ENCODE data around the gene CDK19.

CDK19 gene

GRCh38 chr6:110690916-110691315, 124.4 kb downstream of the CDK19 start:
- Histone ChIP-seq H3K27me3 (replicated peaks; ENCODE audit: control insufficient read depth, insufficient read depth, low read length, poor library complexity, severe bottlenecking) (no peaks in the 10 kb centered on the region), H3K4me1 (ENCODE audit: control insufficient read depth, insufficient read depth, low read length, poor library complexity, severe bottlenecking) (peaks cover 9% of the 10 kb centered on the region), H3K4me3 (ENCODE audit: insufficient read depth, low read depth, low read length, poor library complexity, severe bottlenecking) (no peak overlapping the region), H3K9me3 (ENCODE audit: control insufficient read depth, low read length) (no peaks in the 10 kb centered on the region), H3K36me3 (ENCODE audit: control insufficient read depth, insufficient read depth, low read length) (no peaks in the 10 kb centered on the region), H3K27ac (ENCODE audit: insufficient read depth, low read length, poor library complexity, severe bottlenecking) (no peak overlapping the region)
- DNase-seq: no peak

DNA sequence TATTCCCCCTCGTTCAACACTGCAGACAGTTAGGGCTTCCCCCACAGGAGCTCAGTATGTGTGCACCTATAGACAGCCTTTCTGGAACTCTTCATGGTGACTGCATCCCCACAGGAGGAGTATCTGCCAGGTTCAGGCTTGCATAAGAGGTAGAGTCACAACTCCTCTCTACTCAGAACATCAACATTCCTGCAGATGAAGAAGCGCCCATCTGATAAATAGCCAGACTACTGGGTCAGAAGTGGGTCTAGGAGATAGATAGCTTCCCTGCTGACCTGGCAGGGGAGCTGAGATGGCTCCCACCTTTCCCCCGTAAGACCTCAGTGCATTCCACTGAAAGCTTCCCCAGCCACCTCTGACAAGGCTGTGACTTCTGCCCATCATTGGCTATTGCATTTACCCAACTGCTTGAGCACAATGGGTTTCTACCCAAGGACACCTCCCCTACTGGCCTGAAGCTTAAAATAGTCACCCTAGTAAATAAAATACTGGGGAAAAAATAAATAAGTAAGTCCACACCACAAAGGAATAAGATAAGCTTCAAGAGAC, 125.1 kb downstream of the CDK19 start:
- no peak for DNase-seq
- no peaks in the 10 kb centered on the region for H3K36me3 ChIP-seq (ENCODE audit: control insufficient read depth, insufficient read depth, low read length)
- H3K9me3 ChIP-seq (ENCODE audit: control insufficient read depth, low read length): no peaks in the 10 kb centered on the region
- no peaks in the 10 kb centered on the region for H3K27me3 ChIP-seq (replicated peaks; ENCODE audit: control insufficient read depth, insufficient read depth, low read length, poor library complexity, severe bottlenecking)
- no peak overlapping the region for H3K4me3 ChIP-seq (ENCODE audit: insufficient read depth, low read depth, low read length, poor library complexity, severe bottlenecking)
- H3K4me1 ChIP-seq (ENCODE audit: control insufficient read depth, insufficient read depth, low read length, poor library complexity, severe bottlenecking): peaks cover 9% of the 10 kb centered on the region
- no peak overlapping the region for H3K27ac ChIP-seq (ENCODE audit: insufficient read depth, low read length, poor library complexity, severe bottlenecking)

DNA sequence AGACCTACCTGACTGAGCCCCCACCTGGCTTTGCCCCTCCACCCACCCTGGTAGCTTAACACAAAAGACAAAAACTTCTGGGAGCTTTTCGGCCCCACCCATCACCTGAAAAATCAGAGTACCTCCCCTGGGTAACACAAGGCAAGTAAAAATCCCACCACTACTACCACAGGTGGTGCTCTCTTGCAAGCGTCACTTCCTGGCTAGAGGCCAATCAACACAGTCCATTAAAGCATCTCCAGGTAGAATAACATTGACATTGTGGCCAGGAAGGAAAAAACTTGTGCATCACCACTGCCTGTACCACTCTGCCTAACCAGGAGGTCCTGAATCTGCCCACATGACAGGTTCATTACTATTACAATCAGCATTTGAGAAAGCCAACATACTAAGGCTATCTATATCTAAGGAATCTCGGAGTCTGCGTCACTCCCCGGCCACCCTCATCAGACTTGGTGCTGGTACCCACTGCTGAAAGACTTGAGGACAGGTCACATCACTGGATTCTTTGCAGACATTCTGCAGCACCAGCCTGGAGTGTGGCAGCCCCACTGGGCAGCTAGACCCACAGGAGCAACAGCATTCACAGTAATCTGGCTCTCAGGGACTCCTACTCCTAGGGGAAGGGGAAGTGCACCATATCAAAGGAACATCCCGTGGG, 125.9 kb downstream of the CDK19 start:
- Histone ChIP-seq H3K9me3 (ENCODE audit: control insufficient read depth, low read length) (no peaks in the 10 kb centered on the region), H3K27ac (ENCODE audit: insufficient read depth, low read length, poor library complexity, severe bottlenecking) (no peak overlapping the region), H3K4me3 (ENCODE audit: insufficient read depth, low read depth, low read length, poor library complexity, severe bottlenecking) (no peak overlapping the region), H3K27me3 (replicated peaks; ENCODE audit: control insufficient read depth, insufficient read depth, low read length, poor library complexity, severe bottlenecking) (no peaks in the 10 kb centered on the region), H3K36me3 (ENCODE audit: control insufficient read depth, insufficient read depth, low read length) (no peaks in the 10 kb centered on the region), H3K4me1 (ENCODE audit: control insufficient read depth, insufficient read depth, low read length, poor library complexity, severe bottlenecking) (peaks cover 9% of the 10 kb centered on the region)
- no peak for DNase-seq

DNA sequence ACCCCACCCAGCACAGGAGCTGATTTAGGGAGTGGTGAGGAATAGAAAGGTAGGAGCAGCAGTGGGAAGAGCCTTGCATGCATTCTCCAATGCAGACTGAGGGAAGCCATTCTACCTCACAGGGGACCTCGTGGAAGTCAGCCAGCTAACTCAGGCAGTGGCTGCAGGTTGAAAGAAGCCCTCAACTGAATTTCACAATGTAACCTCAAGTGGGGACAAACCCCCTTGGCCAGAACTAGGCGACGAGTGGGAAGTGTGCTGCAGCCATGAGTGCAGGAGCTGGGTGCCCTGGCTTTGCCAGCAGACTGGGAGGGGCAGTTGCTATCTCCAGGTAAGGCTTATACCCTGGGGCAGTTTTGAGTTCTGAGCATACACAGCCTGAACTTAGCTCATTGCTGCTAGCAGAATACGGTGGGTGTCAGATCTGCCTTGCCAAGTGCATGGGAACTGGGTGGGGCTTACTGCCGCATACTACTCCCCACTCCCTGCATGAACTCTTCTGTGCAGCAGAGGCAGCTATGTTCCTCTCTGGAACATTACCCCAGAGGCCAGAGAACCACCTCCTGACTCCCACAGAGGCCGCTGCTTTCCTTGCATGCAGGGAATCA, 126.5 kb downstream of the CDK19 start:
- no peak for DNase-seq
- no peaks in the 10 kb centered on the region for H3K36me3 ChIP-seq (ENCODE audit: control insufficient read depth, insufficient read depth, low read length)
- peaks cover 9% of the 10 kb centered on the region for H3K4me1 ChIP-seq (ENCODE audit: control insufficient read depth, insufficient read depth, low read length, poor library complexity, severe bottlenecking)
- H3K9me3 ChIP-seq (ENCODE audit: control insufficient read depth, low read length): no peaks in the 10 kb centered on the region
- H3K27ac ChIP-seq (ENCODE audit: insufficient read depth, low read length, poor library complexity, severe bottlenecking): no peak overlapping the region
- H3K4me3 ChIP-seq (ENCODE audit: insufficient read depth, low read depth, low read length, poor library complexity, severe bottlenecking): no peak overlapping the region
- H3K27me3 ChIP-seq (replicated peaks; ENCODE audit: control insufficient read depth, insufficient read depth, low read length, poor library complexity, severe bottlenecking): no peaks in the 10 kb centered on the region

DNA sequence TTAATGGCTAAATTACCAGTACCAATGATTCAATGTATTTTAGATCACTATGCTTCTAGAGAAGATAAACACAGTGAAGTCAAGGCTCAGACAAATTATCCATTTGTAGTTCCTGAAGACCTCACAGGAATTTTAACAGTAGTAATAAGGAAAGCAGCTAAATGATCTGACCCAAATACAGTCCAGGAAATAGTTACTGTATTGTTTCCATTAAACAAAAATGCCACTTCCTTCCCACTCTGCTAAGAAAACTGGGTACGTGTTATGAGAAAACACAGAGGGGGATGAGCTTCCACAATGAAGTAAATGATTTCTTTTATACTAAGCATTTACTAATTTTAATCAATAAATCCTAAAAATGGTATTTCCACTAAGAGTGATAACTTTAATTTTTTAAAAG, 127.9 kb downstream of the CDK19 start:
- Histone ChIP-seq H3K27me3 (replicated peaks; ENCODE audit: control insufficient read depth, insufficient read depth, low read length, poor library complexity, severe bottlenecking) (no peaks in the 10 kb centered on the region), H3K9me3 (ENCODE audit: control insufficient read depth, low read length) (no peaks in the 10 kb centered on the region), H3K4me3 (ENCODE audit: insufficient read depth, low read depth, low read length, poor library complexity, severe bottlenecking) (no peak overlapping the region), H3K36me3 (ENCODE audit: control insufficient read depth, insufficient read depth, low read length) (no peaks in the 10 kb centered on the region), H3K4me1 (ENCODE audit: control insufficient read depth, insufficient read depth, low read length, poor library complexity, severe bottlenecking) (peaks cover 9% of the 10 kb centered on the region), H3K27ac (ENCODE audit: insufficient read depth, low read length, poor library complexity, severe bottlenecking) (no peak overlapping the region)
- no peak for DNase-seq

GRCh38 chr6:110683241-110683640, 132.0 kb downstream of the CDK19 start:
- H3K27me3 ChIP-seq (replicated peaks; ENCODE audit: control insufficient read depth, insufficient read depth, low read length, poor library complexity, severe bottlenecking): no peaks in the 10 kb centered on the region
- H3K4me1 ChIP-seq (ENCODE audit: control insufficient read depth, insufficient read depth, low read length, poor library complexity, severe bottlenecking): no peaks in the 10 kb centered on the region
- no peak overlapping the region for H3K4me3 ChIP-seq (ENCODE audit: insufficient read depth, low read depth, low read length, poor library complexity, severe bottlenecking)
- DNase-seq: no peak
- H3K9me3 ChIP-seq (ENCODE audit: control insufficient read depth, low read length): no peaks in the 10 kb centered on the region
- H3K36me3 ChIP-seq (ENCODE audit: control insufficient read depth, insufficient read depth, low read length): no peaks in the 10 kb centered on the region
- H3K27ac ChIP-seq (ENCODE audit: insufficient read depth, low read length, poor library complexity, severe bottlenecking): no peak overlapping the region

GRCh38 chr6:110682460-110682853, 132.8 kb downstream of the CDK19 start:
- DNase-seq: peak; percentile 9 to 54 (median 29)
- Histone ChIP-seq H3K27ac (ENCODE audit: insufficient read depth, low read length, poor library complexity, severe bottlenecking) (no peak overlapping the region), H3K9me3 (ENCODE audit: control insufficient read depth, low read length) (no peaks in the 10 kb centered on the region), H3K36me3 (ENCODE audit: control insufficient read depth, insufficient read depth, low read length) (no peaks in the 10 kb centered on the region), H3K27me3 (replicated peaks; ENCODE audit: control insufficient read depth, insufficient read depth, low read length, poor library complexity, severe bottlenecking) (no peaks in the 10 kb centered on the region), H3K4me1 (ENCODE audit: control insufficient read depth, insufficient read depth, low read length, poor library complexity, severe bottlenecking) (no peaks in the 10 kb centered on the region), H3K4me3 (ENCODE audit: insufficient read depth, low read depth, low read length, poor library complexity, severe bottlenecking) (no peak overlapping the region)

GRCh38 chr6:110681543-110682459, 133.5 kb downstream of the CDK19 start:
- DNase-seq: no peak
- no peaks in the 10 kb centered on the region for H3K27me3 ChIP-seq (replicated peaks; ENCODE audit: control insufficient read depth, insufficient read depth, low read length, poor library complexity, severe bottlenecking)
- no peaks in the 10 kb centered on the region for H3K4me1 ChIP-seq (ENCODE audit: control insufficient read depth, insufficient read depth, low read length, poor library complexity, severe bottlenecking)
- no peak overlapping the region for H3K27ac ChIP-seq (ENCODE audit: insufficient read depth, low read length, poor library complexity, severe bottlenecking)
- no peak overlapping the region for H3K4me3 ChIP-seq (ENCODE audit: insufficient read depth, low read depth, low read length, poor library complexity, severe bottlenecking)
- H3K9me3 ChIP-seq (ENCODE audit: control insufficient read depth, low read length): no peaks in the 10 kb centered on the region
- no peaks in the 10 kb centered on the region for H3K36me3 ChIP-seq (ENCODE audit: control insufficient read depth, insufficient read depth, low read length)

DNA sequence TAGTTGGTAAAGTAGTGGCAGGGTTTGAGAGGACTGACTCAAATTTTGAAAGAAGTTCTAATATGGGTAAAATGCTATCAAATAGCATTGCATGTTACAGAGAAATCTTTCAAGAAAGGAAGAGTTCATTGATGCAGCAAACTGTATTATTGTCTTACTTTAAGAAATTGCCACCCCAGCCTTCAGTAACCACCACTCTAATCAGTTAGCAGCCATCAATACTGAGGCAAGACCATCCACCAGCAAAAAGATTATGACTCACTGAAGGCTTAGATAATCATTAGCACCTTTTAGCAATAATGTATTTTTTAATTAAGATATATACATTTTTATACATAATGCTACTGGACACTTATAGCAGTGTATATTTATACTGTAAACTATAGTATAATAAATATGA, 138.9 kb downstream of the CDK19 start:
- DNase-seq: no peak
- Histone ChIP-seq H3K27ac (ENCODE audit: insufficient read depth, low read length, poor library complexity, severe bottlenecking) (no peak overlapping the region), H3K36me3 (ENCODE audit: control insufficient read depth, insufficient read depth, low read length) (no peaks in the 10 kb centered on the region), H3K27me3 (replicated peaks; ENCODE audit: control insufficient read depth, insufficient read depth, low read length, poor library complexity, severe bottlenecking) (no peaks in the 10 kb centered on the region), H3K4me3 (ENCODE audit: insufficient read depth, low read depth, low read length, poor library complexity, severe bottlenecking) (no peak overlapping the region), H3K4me1 (ENCODE audit: control insufficient read depth, insufficient read depth, low read length, poor library complexity, severe bottlenecking) (no peaks in the 10 kb centered on the region), H3K9me3 (ENCODE audit: control insufficient read depth, low read length) (no peaks in the 10 kb centered on the region)

GRCh38 chr6:110674096-110674495, 141.2 kb downstream of the CDK19 start:
- Histone ChIP-seq H3K4me1 (ENCODE audit: control insufficient read depth, insufficient read depth, low read length, poor library complexity, severe bottlenecking) (no peaks in the 10 kb centered on the region), H3K9me3 (ENCODE audit: control insufficient read depth, low read length) (no peaks in the 10 kb centered on the region), H3K36me3 (ENCODE audit: control insufficient read depth, insufficient read depth, low read length) (no peaks in the 10 kb centered on the region), H3K4me3 (ENCODE audit: insufficient read depth, low read depth, low read length, poor library complexity, severe bottlenecking) (no peak overlapping the region), H3K27me3 (replicated peaks; ENCODE audit: control insufficient read depth, insufficient read depth, low read length, poor library complexity, severe bottlenecking) (no peaks in the 10 kb centered on the region), H3K27ac (ENCODE audit: insufficient read depth, low read length, poor library complexity, severe bottlenecking) (no peak overlapping the region)
- no peak for DNase-seq
